OCI-LY7 (cell line): ENCODE data around the gene STAB1. TPM values are rescaled to one million over a fixed set of nuclear protein-coding genes. Genes with fewer than 3 reads are reported as not detected.
A peak's percentile ranks its signal among the peaks of the same experiment; 100 is the strongest.

Experiments
- BruUV-seq: library from RNA; stranded (reverse); fragments of 400-500 nt; replicated peaks from 2 replicates; lab custom pipeline; 2021; lab: Mats Ljungman, UMichigan
- CTCF ChIA-PET: fragments of 300-600 bp; sonication (Branson Sonifier 250); formaldehyde crosslinking; loops from one replicate; lab custom pipeline; 2022; ENCODE audit warnings: antibody characterized with exemption; ENCODE audit not compliant: unreplicated experiment; lab: Charles Lee
- POLR2A ChIA-PET: fragments of 300-600 bp; sonication (Branson Sonifier 250); formaldehyde crosslinking; loops from one replicate; lab custom pipeline; 2022; ENCODE audit warnings: antibody characterized with exemption; lab: Charles Lee
- DNase-seq: peaks from one replicate; pipeline ENCODE4 v3.0.0-alpha.2; 2015; ENCODE audit warnings: low spot score
- H2AFZ ChIP-seq: fragments of 200-600 bp; sonication (generic), shearing (Covaris generic); 2 replicates; pipeline ENCODE4 v1.6.1; 2014; ENCODE audit warnings: mild to moderate bottlenecking, antibody characterized with exemption, low read length, moderate library complexity
- H3K27ac ChIP-seq: fragments of 200-600 bp; sonication (generic); 2 replicates; pipeline ENCODE4 v1.5.1; 2014; ENCODE audit warnings: mixed run types, low read depth, mild to moderate bottlenecking, moderate library complexity, low read length, inconsistent platforms; ENCODE audit not compliant: poor library complexity, severe bottlenecking
- H3K36me3 ChIP-seq: fragments of 200-600 bp; sonication (generic); 2 replicates; pipeline ENCODE4 v1.6.1; 2014; ENCODE audit warnings: mild to moderate bottlenecking, antibody characterized with exemption, low read length, moderate library complexity, mixed read lengths; ENCODE audit not compliant: insufficient read depth
- H3K4me1 ChIP-seq: fragments of 200-600 bp; sonication (generic); 2 replicates; pipeline ENCODE4 v1.5.1; 2014; ENCODE audit warnings: mild to moderate bottlenecking, low read length; ENCODE audit not compliant: insufficient read depth, poor library complexity, severe bottlenecking
- H3K4me2 ChIP-seq: fragments of 200-600 bp; sonication (generic); 2 replicates; pipeline ENCODE4 v1.6.1; 2014; ENCODE audit warnings: mild to moderate bottlenecking, low read length
- H3K4me3 ChIP-seq: fragments of 200-600 bp; sonication (generic); 2 replicates; pipeline ENCODE4 v1.5.1; 2014; ENCODE audit warnings: mild to moderate bottlenecking, low read depth, low read length; ENCODE audit not compliant: poor library complexity, severe bottlenecking
- H3K79me2 ChIP-seq: fragments of 200-600 bp; sonication (generic); 2 replicates; pipeline ENCODE4 v1.6.1; 2016; ENCODE audit warnings: low read depth, mild to moderate bottlenecking, low read length, moderate library complexity, mixed read lengths; ENCODE audit not compliant: insufficient read depth
- H3K9me2 ChIP-seq: fragments of 200-600 bp; sonication (generic); 2 replicates; pipeline ENCODE4 v1.6.1; 2016; ENCODE audit warnings: mild to moderate bottlenecking, low read length, mixed read lengths; ENCODE audit not compliant: insufficient read depth
- H3K9me3 ChIP-seq: fragments of 200-600 bp; sonication (generic); 2 replicates; pipeline ENCODE4 v1.6.1; 2014; ENCODE audit warnings: mild to moderate bottlenecking, mixed run types, low read length, mixed read lengths
- H4K20me1 ChIP-seq: fragments of 200-600 bp; sonication (generic); 2 replicates; pipeline ENCODE4 v1.6.1; 2014; ENCODE audit warnings: mild to moderate bottlenecking, antibody characterized with exemption, low read length, moderate library complexity, mixed read lengths; ENCODE audit not compliant: insufficient read depth
- CTCF ChIP-seq: fragments of 200-600 bp; sonication (generic); conservative IDR thresholded peaks from 2 replicates; pipeline ENCODE4 v1.5.1; 2014; ENCODE audit warnings: mild to moderate bottlenecking, antibody characterized with exemption, low read length, moderate library complexity, mixed read lengths
- EZH2phosphoT487 ChIP-seq: fragments of 200-600 bp; sonication (generic); IDR thresholded peaks from 2 replicates; pipeline ENCODE4 v1.6.1; 2018; ENCODE audit warnings: low read depth, borderline replicate concordance, mild to moderate bottlenecking, mixed run types, antibody characterized with exemption, low read length, moderate library complexity, mixed read lengths
- intact Hi-C: fragments of 100-400 bp; cut with micrococcal nuclease; formaldehyde crosslinking; loops from one replicate; pipeline ENCODE4 v1.10.0; 2022; ENCODE audit not compliant: unreplicated experiment
- total RNA-seq, 2 experiments: library from RNA; depleted of rRNA in 1 of 2; stranded (reverse); fragments of >200 nt in 1 of 2; shearing (Covaris generic) in 1 of 2; gene quantifications; 2 replicates each; pipeline ENCODE4 v1.2.3, GENCODE V29; 2014 to 2022

The STAB1 gene
- total RNA-seq, 2 experiments from 2014 or later, result not detected

- CTCF ChIA-PET, result no interaction called here
- BruUV-seq, result no TSS peak
- Histone ChIP-seq H2AFZ (no peak overlapping the region), H3K9me2 (no peaks in the 10 kb centered on the region), H3K36me3 (peaks cover 21% of the 10 kb centered on the region), H3K4me1 (peaks cover 37% of the 10 kb centered on the region), H3K9me3 (no peaks in the 10 kb centered on the region), H3K79me2 (peaks cover 12% of the 10 kb centered on the region; the same call in 1 of the 2 replicates), H3K27ac (no peak overlapping the region), H3K4me2 (peak overlapping the region; percentile 99; the same call in 1 of the 2 replicates), H3K4me3 (no peak overlapping the region), H4K20me1 (0 out of 2 replicates have a peak, but pooled peaks cover 6% of the 10 kb centered on the region)
- TF ChIP-seq EZH2phosphoT487 (no peak), CTCF (no peak)
- POLR2A ChIA-PET, result interaction anchor here (0.5 kb wide), 1 partner anchor 1532 kb away, joined by 3 read pairs; no protein-coding TSS in a partner anchor
- intact Hi-C loops, result no loop called here
- DNase-seq, result no peak
These were observed 36.0 kb downstream of the STAB1 start for GRCh38 chr3:52530918-52531826.

DNA sequence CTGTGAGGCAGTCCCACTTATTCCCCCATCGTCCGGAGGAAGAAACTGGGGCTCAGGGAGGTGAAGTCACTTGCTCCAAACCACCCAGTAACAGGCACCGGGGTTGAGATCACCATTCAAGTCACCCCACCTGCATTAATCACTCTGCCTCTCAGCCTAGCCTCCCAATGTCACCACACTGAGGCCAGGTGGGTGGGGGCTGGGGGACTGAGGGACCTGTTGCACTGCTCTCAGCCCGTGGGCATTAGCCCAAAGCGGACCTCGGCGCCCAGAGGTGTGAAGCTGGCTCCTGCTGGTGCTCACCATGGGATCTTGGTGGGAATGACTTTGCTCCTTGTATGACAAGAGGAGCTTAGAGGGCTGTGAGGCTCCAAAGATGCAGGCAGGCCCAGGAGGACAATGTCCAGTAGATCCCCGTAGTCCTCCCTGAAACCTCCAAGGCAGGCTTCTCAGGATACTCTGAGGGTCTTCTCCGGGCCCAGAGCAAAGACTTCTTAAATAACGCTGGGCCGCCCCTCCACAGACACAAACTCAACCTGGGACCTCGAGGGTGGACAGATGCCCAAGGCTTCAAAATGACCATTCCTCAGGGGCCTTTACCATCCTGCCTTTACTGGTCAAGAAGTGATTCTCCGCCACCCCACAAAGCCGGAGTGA lies 36.9 kb downstream of the STAB1 start:
- H3K27ac ChIP-seq, result no peak overlapping the region
- no peak for DNase-seq
- H3K4me3 ChIP-seq, result peak overlapping the region; percentile 86
- TF ChIP-seq EZH2phosphoT487 (no peak), CTCF (no peak)
- H4K20me1 ChIP-seq, result 0 out of 2 replicates have a peak, but pooled peaks cover 6% of the 10 kb centered on the region
- peaks cover 13% of the 10 kb centered on the region for H3K36me3 ChIP-seq
- peaks cover 15% of the 10 kb centered on the region; the same call in 1 of the 2 replicates for H3K79me2 ChIP-seq
- no peaks in the 10 kb centered on the region for H3K9me3 ChIP-seq
- H3K4me2 ChIP-seq, result peak overlapping the region; percentile 99
- intact Hi-C loops, result no loop called here
- ChIA-PET POLR2A (no interaction called here), CTCF (no interaction called here)
- H2AFZ ChIP-seq, result no peak overlapping the region
- H3K4me1 ChIP-seq, result peaks cover 37% of the 10 kb centered on the region
- no TSS peak for BruUV-seq
- no peaks in the 10 kb centered on the region for H3K9me2 ChIP-seq
